GM19328 (cell line): Measurements from ENCODE around the gene KRTAP5-8.
"Not testable (repeated sequence)": the region's sequence is repeated elsewhere in the genome, so short reads cannot be mapped to it uniquely, and the experiment has no call there.

ENCODE experiments used
- ATAC-seq: cut with Tn5 transposase; IDR thresholded peaks from one replicate; pipeline ENCODE4 v1.9.1; 2021; ENCODE audit warnings: mild to moderate bottlenecking, moderate library complexity; ENCODE audit not compliant: unreplicated experiment

The KRTAP5-8 gene, protein sequence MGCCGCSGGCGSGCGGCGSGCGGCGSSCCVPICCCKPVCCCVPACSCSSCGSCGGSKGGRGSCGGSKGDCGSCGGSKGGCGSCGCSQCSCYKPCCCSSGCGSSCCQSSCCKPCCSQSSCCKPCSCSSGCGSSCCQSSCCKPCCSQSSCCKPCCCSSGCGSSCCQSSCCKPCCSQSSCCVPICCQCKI

DNA sequence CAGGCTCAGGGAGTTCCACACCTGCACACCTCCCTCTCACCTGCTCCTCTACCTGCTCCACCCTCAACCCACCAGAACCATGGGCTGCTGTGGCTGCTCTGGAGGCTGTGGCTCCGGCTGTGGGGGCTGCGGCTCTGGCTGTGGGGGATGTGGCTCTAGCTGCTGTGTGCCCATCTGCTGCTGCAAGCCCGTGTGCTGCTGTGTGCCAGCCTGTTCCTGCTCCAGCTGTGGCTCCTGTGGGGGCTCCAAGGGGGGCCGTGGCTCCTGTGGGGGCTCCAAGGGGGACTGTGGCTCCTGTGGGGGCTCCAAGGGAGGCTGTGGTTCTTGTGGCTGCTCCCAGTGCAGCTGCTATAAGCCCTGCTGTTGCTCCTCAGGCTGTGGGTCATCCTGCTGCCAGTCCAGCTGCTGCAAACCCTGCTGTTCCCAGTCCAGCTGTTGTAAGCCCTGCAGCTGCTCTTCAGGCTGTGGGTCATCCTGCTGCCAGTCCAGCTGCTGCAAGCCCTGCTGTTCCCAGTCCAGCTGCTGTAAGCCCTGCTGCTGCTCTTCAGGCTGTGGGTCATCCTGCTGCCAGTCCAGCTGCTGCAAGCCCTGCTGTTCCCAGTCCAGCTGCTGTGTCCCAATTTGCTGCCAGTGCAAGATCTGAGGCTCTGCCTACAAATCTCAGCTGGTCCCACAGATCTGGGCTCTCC lies at the start of gene KRTAP5-8:
TSS of gene KRTAP5-8 (plus strand) at position 49 of the 689 bp plus-strand sequence. CDS start at position 80, 31 bp downstream.
- not testable (repeated sequence) for ATAC-seq

DNA sequence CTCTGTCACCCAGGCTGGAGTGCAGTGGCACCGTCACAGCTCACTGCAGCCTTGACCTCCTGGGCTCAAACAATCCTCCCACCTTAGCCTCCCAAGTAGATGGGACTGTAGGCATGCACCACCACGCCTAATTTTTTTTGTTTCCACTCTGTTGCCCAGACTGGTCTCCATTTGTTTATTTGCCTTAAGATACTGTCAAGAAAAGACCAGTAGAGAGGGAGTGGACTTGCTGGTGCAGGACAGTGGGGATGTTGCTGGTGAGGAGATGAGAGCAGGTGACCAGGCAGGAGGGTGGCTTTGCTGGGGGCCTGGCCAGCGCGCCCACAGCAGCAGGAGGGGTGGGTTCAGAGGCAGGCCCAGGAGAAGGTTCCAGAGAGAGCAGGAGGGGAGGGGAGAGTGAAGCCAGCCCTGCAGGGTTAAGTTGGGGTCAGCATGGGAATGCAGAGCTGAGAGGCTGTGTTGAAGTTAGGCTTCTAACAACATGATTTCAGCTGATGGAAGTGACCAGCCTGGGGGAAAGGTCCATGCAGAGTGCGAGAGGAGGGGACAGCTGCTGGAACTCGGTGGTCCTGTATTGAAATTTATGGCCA lies 49.0 kb upstream of the KRTAP5-8 start:
- no peak for ATAC-seq

DNA sequence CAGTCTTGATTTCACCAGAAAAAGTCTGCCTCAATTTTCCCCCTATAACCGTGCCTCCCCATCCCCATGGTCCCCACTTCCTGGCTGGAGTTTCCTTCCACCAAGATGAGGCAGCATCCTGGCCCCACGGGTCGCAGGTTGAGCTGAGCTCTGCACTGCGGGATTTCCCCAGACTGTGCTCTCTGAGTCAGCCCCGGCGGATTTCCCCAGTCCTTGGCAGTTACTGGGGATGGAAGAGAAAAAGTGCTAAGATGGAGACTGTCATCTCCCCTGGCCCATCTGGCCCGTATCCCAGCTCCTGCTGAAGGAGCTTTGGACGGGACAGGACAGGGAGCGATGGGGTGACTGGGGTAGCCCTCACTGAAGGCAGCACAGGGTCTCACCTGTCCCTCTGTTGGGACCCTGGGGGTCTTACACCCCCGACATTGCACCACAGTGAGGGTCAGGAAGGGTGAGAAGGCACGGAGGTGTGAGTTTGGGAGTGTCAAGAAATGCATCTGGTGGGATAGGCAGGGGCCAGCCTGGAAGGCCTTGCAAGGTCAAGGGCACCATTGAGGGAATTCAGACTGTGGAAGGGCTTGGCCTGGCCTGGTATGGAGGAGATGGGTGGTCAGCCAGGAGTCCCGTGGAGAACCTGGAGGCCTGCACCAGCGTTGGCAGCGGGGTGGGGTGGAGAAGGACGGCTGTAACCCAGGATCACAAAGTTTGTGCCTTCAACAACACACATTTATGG lies 48.3 kb upstream of the KRTAP5-8 start:
- no peak for ATAC-seq

DNA sequence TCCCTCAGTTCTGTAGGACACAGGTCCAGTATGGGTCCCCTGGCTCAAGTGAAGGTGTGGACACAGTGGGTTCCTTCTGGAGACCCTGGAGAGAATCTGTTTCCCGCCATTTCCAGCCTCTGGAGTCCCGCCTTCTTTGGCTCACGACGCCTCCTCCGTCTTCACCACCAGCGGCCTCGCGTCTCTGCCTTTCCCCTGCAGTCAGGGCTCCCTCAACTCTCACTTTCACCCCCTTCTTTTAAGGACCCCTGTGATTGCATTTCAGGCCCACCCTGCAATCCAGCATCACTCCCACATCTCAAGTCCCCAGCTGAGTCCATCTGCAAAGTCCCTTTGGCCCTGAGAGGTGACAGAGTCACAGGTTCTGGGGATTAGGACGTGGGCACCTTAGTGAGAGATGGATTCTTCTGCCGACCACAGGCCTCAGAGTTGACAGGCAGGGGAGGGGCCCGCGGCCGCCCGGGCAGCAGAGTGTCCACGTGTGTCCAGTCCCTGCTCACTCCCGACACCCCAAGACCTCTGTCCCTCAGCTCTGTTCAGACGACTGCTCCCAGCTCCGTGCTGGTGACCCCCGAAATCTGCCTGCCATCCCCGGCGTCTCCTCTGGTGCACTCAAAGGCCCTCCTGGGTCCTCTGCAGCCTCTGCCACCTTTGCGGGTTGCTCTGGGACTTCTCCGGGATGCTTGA lies 47.6 kb upstream of the KRTAP5-8 start:
- no peak for ATAC-seq

DNA sequence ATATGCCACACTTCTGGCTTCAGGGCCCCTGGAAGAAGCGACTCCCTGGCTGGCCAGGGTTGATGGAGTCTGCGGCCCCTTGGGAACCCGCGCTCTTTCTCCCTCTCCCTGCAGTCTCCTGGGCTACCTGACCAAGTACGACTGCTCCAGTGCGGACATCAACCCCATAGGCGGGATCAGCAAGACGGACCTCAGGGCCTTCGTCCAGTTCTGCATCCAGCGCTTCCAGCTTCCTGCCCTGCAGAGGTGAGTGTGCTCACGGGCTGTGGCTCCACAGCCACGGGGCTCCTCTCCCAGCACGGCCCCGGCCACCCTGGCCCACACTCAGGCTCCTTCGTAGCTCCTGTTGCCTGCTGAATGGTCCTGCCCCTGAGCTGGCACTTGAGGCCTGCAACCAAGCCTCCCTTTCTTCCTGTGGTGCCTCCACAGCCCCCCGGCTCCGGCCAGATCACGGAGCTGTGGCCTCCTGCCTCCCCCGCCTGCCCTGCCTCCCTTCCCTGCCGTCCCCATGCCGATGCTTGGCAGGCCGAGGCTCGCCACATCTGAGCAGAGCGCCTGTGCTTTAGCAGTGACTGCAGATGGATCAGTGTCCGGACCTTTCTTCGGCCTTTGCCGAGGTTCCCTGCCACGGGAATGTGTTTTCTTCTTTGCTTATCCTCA lies 47.0 kb upstream of the KRTAP5-8 start:
- no peak for ATAC-seq

DNA sequence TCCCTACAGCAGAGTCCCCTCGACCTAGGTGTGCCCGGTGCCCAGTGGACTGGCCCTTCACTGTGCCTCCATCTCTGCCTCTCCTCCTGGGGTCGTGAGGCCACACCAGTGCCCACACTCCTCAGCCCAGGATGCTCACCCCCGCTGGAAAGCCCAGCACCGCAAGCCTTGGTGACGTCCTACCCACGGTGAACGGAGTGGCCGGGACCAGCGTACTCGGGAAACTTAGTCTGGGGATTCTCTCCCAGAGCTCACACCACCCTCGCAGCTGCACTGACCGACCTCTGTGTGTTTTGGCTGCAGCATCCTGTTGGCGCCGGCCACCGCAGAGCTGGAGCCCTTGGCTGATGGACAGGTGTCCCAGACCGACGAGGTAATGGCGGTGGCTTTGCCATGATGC lies 46.3 kb upstream of the KRTAP5-8 start:
- no peak for ATAC-seq

DNA sequence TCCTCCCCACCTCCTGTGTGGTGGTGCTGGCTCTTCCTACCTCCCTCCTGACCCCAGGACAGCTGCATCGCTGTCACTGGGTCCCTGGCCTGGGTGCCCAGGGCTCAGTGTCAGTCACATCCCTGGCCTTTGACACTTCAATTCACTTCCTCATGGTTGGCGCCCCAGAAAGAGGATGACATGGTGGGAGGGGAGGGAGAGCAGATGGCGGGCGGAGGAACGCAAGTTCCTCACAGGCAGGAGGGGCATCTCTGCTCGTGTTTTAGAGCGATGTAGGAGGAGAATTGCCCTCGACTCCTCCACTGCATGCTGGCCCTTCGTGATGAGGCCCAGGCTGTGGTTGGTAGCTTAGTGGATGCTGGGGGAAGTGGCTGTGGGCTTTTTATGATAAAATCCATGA lies 45.9 kb upstream of the KRTAP5-8 start:
- ATAC-seq: no peak

DNA sequence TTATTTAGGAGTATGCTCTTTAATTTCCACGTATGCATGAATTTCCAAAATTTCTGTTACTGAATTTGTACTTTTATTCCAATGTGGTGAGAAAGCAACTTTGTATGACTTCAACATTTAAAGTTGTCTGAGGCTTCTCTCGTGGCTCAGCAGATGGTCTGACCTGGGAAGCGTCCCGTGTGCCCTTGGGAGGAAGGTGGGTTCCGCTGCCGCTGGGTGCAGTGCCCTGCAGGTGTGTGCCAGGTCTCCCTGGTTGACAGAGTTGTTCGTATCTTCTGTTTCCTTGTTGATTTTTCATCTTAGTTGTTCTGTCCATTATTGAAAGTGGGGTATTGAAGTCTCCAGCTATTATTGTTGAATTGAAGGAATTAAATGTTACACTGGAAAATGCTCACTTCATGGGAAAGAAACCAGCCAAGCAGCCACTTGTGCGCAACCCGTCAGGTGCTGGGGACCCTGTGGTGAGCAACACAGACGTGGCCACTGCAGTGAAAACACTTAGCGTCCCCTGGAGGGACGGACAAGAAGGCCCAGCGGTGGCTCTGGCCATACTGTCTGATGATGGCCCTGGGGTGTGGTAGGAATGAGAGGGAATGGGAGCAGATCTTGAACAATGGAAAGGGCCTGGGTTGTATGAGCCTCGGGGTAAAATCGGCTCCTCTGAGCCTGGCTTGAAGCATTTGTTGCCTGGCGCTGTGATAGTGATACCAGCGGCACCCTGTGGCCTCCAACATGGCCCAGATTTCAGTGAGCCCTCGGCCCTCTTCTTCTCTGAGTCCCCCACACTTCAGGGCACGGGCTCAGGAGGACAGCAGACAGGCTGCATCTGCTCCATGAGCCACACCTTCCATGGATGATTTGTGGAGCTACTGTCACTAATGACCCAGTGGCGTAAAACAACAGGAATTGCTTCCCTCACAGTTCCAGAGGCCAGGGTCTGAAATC lies 42.3 kb upstream of the KRTAP5-8 start:
- ATAC-seq: no peak

DNA sequence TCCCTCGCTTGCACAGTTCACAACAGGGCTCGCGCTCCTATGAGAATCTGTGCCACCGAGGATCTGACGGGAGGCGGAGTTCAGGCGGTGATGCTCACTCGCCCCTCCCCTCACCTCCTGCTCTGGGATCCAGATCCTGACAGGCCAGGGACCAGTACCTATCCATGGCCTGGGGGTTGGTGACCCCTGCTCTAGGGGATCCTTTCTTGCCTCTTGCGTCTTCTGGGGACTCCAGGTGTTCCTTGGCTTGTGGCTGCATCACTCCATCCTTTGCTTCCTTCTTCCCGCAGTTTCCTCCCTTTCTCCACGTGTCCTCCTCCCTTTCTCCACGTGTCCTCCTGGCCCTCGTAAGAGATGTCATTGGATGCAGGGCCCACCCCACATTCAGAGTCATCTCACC lies 41.4 kb upstream of the KRTAP5-8 start:
- ATAC-seq: no peak

DNA sequence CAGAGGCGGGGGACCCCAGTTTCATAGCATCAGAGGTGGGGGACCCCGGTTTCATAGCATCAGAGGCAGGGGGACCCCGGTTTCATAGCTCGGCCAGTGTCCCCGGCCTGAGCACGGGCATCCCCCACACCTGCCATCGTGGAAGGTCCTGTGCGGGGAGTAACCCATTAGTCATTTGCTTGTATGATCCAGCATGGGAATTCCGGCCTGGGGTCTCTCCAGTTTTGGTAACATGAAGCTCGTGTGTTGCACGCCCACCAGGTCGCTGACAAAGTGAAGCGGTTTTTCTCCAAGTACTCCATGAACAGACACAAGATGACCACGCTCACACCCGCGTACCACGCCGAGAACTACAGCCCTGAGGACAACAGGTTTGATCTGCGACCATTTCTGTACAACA lies 39.7 kb upstream of the KRTAP5-8 start:
- ATAC-seq: no peak

DNA sequence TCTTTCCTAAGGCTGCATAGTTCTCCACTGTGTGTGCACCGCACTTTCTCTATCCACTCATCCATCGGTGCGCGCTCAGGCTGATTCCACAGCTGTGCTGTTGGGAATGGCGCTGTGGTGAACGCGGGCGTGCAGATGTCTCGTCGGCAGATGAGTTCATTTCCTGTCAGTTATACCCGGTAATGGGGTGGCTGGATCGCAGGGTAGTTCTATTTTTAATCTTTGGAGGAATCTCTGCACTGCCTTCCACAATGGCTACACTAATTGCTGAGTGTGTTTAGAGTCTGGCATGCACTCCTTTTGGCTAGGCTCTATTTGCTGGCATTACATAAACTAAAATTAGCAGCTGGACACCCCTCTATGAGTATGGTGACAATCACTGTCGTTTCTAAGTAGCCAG lies 38.7 kb upstream of the KRTAP5-8 start:
- no peak for ATAC-seq

DNA sequence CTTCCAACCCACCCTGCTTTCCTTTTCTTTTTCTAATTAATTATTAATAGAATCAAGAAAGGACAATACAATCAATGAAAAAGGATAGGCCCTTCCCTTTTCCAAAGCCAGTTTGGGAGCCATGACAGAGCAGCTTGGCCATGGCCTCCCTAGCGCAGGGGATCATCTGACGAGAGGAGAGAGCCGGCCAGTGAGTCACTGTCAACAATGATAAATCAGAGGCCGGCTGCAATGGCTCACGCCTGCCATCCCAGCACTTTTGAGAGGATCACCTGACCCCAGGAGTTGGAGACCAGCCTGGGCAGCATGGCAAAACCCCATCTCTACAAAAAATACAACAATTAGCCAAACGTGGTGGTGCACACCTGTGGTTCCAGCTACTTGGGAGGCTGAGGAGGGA lies 38.3 kb upstream of the KRTAP5-8 start:
- no peak for ATAC-seq

DNA sequence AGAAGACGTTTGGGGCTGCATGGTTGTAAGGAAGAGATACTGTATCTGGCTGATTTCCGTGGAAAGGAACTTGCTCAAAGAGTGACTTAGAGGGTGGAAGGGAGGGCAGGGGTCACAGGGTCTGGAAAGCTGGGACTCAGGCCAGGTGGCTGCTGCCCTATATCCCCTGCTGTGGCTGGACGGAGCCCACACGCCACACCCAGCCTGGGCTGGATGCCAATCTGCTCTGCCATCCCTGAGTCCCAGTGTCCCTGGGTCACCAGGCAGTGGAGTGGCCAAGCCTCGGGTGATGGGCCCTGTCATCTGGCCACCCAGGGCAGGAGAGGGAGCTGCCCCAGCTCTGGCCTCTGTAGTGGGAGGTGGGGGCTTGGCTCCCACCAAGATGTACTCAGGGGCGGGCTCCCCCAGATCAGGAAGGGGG lies 37.2 kb upstream of the KRTAP5-8 start:
- ATAC-seq: no peak

DNA sequence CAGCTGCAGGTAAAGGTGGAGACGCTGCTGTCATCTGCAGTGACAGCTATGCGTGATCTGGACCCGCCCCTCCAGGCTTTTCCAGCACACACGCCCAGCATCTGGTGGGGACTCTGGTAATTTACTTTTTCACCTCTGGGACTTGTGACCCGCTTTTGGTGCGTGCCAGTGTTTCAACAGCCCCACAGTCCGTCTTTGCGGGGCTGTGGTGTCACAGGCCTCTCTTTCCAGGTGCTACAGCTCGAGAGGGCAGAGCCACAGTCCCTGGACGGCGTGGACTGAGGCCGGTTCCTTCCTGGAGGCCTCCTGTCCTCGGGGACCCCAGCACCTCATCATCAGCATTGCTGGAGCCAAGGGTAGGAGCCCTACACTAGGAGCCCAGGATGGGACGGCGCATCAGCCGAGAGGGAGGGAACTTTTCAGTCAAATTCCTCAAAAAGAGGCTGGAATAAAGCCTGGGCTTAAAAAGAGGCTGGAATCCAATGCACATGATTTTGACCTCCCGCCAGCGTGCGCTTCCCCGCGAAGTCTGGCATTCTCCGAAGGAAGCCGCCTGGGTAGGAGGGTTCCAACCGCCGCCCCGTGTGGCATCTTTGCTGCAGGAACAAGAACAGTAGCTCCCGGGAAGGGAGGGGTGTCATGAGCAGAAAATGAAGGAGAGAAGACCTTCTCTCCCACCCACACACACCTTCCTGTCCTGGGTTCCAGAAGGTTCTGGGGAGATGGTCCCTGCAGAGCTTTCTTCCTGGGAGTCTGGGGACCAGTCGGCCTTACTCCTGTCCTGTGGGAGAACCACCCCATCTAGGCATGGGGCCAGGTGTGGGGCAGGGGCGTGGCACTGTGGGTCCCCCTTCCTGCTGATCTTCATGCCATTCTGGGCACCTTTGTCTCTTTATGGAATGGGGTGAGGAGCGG lies 36.5 kb upstream of the KRTAP5-8 start:
- no peak for ATAC-seq

DNA sequence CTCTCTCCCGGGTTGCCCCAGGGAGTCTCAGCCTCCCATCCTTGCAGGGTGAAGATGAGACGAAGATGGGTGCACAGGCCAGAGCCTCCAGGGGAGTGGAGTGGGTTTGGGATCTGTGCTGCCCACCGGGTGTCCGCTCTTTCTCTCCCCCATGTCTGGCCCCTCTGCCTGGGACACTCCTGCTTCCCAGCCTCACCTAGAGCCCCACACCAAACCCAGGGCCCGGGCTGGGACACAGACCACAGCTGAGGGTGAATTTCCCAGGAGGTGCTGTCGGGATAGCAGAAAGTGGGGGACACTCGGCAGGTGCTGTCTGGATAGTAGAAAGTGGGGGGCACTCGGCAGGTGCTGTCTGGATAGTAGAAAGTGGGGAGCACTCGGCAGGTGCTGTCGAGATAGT lies 35.8 kb upstream of the KRTAP5-8 start:
- ATAC-seq: no peak

DNA sequence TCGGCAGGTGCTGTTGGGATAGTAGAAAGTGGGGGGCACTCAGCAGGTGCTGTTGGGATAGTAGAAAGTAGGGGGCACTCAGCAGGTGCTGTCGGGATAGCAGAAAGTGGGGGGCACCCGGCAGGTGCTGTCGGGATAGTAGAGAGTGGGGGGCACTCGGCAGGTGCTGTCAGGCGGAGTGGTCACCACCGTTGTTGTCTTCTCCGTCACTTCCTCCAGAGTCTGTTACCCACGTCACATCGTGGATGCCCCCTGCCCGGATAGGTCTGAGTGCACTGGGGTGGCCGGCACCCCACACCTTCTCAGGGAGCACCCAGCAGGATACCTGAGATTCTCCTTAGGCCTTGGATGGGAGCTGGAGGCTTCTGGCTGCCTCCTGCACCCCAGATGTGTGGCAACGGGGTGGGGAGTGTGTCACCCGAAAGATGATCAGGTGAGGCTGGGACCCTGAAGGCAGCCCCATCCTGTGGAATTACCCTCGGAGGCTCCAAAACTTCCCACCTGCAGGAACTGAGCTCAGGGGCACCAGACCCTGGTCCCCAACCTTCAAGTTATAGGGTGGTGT lies 34.9 kb upstream of the KRTAP5-8 start:
- ATAC-seq: no peak

DNA sequence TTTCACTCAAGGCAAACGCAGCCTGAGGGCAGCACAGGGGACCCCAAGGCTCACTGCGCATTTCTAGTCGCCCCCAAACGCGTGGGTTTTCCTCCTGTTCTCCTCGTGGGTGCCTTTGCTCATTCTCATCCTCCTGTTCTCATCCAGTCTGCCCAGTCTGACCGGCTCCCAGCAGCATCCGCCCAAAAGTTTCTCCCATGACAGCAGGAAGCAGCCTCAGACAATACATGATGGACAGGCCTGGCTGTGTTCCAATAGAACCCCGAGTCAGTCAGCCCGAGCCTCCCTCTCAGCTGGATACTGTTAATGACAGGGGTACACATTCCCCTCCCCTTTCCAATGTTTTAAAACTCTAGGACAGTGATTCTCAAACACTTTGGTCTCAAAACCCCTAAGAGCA lies 33.3 kb upstream of the KRTAP5-8 start:
- no peak for ATAC-seq

DNA sequence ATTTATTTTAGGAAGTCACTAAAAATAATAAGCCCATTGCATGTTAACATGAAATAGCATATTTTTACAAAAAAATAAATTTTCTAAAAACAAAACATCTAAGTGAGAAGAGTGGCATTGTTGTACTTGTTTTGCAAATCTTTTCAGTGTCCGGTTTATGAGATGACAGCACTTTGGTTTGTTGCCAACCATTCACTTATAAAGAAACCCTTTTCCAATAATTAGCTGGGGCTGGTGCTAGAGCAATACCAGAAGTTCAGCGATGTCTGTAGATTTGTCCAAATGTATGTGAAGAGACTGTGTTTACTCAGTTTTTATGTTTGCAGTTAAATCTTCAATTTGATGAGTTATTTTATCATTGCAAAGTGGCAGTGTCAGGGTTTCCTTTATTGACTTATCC lies 32.8 kb upstream of the KRTAP5-8 start:
- no peak for ATAC-seq
